Measurements from ENCODE around the gene RNASE8. TPM values are rescaled to one million over a fixed set of nuclear protein-coding genes. Genes with fewer than 3 reads are reported as not detected.

The RNASE8 gene
- total RNA-seq, 2 experiments from 2014 or later, result not detected

DNA sequence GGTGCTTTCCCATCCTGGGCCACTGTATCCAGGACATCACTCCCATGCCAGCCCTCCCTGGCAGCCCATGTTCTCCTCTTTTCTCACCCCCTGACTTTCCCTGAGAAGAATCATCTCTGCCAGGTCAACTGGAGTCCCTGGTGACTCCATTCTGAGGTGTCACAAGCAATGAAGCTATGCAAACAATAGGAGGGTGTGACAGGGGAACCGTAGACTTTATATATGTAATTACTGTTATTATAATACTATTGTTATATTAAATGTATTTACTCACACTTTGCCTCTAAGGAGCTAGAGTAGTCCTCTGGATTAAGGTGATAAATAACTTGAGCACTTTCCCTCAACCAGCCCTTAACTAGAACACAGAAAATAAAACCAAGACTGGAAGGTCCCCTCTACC is 31.6 kb downstream of the RNASE8 start:
- no peak overlapping the region for H3K27ac Mint-ChIP-seq
- ATAC-seq (no peak), DNase-seq (no peak)
- no peak overlapping the region for H3K4me3 Mint-ChIP-seq
- H3K9me3 Mint-ChIP-seq, result no peaks in the 10 kb centered on the region
- POLR2A ChIA-PET, result interaction anchor here (1.1 to 4.0 kb wide), 4 partner anchors 10 to 90 kb away, joined by 3 to 30 read pairs (median 4); partner anchors contain the start of genes SLC39A2 and TMEM253
- H3K27me3 Mint-ChIP-seq, result no peaks in the 10 kb centered on the region
- H3K4me1 Mint-ChIP-seq (ENCODE audit: low read depth), result peaks cover 21% of the 10 kb centered on the region
- CTCF ChIA-PET, result interaction anchor here (0.6 to 5.8 kb wide), 13 partner anchors 10 to 111 kb away, joined by 3 to 105 read pairs (median 4); partner anchors contain the start of gene TMEM253
- TF ChIP-seq, protein P1, sequence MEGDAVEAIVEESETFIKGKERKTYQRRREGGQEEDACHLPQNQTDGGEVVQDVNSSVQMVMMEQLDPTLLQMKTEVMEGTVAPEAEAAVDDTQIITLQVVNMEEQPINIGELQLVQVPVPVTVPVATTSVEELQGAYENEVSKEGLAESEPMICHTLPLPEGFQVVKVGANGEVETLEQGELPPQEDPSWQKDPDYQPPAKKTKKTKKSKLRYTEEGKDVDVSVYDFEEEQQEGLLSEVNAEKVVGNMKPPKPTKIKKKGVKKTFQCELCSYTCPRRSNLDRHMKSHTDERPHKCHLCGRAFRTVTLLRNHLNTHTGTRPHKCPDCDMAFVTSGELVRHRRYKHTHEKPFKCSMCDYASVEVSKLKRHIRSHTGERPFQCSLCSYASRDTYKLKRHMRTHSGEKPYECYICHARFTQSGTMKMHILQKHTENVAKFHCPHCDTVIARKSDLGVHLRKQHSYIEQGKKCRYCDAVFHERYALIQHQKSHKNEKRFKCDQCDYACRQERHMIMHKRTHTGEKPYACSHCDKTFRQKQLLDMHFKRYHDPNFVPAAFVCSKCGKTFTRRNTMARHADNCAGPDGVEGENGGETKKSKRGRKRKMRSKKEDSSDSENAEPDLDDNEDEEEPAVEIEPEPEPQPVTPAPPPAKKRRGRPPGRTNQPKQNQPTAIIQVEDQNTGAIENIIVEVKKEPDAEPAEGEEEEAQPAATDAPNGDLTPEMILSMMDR (IDR thresholded peaks at IDR 0.05), result no peak
- intact Hi-C loops (cut with micrococcal nuclease), result no loop called here
- H3K36me3 Mint-ChIP-seq (ENCODE audit: low read depth), result peaks cover 2% of the 10 kb centered on the region

DNA sequence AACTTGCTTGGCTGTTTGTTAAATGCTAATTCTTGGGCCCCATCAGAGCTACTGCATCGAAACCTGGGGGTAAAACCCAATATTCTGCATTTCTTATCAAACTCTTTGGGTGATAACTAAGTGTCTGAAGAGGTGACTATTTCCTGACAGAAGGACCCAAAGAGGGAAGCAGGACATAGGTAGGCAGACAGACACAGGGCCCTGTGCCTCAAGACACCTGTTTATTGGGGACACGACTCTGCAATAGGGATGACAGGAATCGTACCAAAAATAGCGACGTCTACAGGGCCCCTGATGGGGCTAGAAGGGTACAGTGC is 32.2 kb downstream of the RNASE8 start:
- Mint-ChIP-seq H3K4me1 (ENCODE audit: low read depth) (peaks cover 21% of the 10 kb centered on the region), H3K27me3 (no peaks in the 10 kb centered on the region), H3K27ac (no peak overlapping the region), H3K36me3 (ENCODE audit: low read depth) (peaks cover 2% of the 10 kb centered on the region), H3K4me3 (no peak overlapping the region), H3K9me3 (no peaks in the 10 kb centered on the region)
- intact Hi-C loops (cut with micrococcal nuclease), result no loop called here
- DNase-seq (no peak), ATAC-seq (no peak)
- ChIA-PET POLR2A (interaction anchor here (1.1 to 4.0 kb wide), 4 partner anchors 10 to 91 kb away, joined by 3 to 30 read pairs (median 4); partner anchors contain the start of genes SLC39A2 and TMEM253), CTCF (interaction anchor here (1.1 to 5.8 kb wide), 11 partner anchors 10 to 94 kb away, joined by 3 to 105 read pairs (median 5); partner anchors contain the start of gene TMEM253)
- TF ChIP-seq, protein P1 (IDR thresholded peaks at IDR 0.05), result no peak

DNA sequence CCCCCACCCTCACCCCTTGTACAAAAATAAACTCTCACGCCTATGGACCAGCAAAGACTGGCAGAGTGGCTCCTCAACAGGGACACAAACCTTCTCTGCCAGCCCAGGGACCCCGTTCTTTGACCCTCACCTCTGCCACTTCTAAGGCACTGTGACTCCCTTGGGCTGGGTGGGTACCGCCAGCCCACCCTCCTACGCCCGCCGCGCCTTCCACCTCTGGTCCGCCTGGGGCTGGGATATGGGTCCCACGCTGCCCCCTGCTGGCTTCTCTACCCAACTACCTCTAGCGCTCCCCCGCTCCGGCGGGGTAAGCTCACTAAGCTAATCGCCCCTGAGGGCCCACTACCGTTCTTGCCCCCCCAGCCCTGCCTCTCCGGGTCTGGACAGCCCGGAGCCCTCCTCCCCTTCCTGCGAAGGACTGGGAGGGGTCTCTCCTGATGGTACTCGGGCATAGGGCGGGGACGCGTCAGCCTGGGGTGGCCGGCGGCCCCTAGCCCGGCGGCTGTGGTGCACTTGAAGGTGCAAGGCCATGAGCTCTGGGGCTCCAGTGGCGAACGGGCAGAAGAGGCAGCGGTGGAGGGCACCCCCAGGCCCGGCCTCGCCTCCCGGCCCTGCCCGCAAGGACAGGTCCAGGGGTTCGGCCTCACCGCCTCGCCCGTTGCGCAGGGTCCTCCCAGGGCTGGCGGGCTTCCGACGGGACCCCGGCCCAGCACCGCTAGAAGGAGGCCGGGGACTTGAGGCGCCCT is 32.7 kb downstream of the RNASE8 start:
- intact Hi-C loops (cut with micrococcal nuclease), result no loop called here
- no peak for ATAC-seq
- H3K36me3 Mint-ChIP-seq (ENCODE audit: low read depth), result peaks cover 2% of the 10 kb centered on the region
- peak; percentile 57 for DNase-seq
- ChIA-PET POLR2A (interaction anchor here (1.1 to 4.0 kb wide), 3 partner anchors 9 to 76 kb away, joined by 3 to 30 read pairs (median 4); partner anchors contain the start of gene TMEM253), CTCF (interaction anchor here (0.6 to 5.8 kb wide), 10 partner anchors 11 to 95 kb away, joined by 3 to 105 read pairs (median 4); partner anchors contain the start of gene TMEM253)
- TF ChIP-seq, protein P1 (IDR thresholded peaks at IDR 0.05), result peak; percentile 72
- no peak overlapping the region for H3K27ac Mint-ChIP-seq
- no peaks in the 10 kb centered on the region for H3K27me3 Mint-ChIP-seq
- no peaks in the 10 kb centered on the region for H3K9me3 Mint-ChIP-seq
- no peak overlapping the region for H3K4me3 Mint-ChIP-seq
- H3K4me1 Mint-ChIP-seq (ENCODE audit: low read depth), result peaks cover 21% of the 10 kb centered on the region

DNA sequence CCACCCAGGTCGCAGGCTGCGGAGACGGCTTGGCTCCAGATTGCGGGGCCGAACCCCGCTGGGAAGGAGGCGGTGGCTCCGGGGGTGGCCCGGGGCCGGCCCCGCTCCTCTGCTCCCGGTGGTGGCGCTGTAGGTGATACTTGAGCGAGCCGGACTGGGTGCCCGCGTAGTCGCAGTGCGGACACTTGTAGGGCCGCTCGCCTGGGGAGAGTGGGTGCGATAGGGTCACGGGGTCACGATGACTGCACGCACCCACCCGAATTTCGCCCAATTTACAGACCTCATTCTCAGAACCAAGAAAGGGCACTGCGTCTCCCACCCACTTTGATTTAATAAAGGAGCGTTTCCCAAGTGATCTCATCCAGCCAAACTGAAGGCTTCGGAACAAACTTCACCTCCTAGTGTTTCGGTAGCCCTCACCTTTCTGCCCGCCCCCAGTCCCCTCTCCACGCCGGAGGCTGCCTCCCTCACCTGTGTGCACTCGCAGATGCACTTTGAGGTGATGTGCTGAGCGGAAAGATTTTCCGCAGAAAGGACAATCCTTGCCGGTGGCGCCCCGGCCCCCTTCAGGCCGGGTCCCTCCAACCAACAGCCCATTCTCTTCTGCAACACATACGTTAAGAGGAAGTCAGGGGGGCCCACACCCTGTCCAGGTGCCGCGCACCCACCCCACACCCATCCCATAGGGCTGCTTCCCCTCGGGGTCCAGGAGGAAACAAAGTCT is 33.5 kb downstream of the RNASE8 start:
- ChIA-PET POLR2A (interaction anchor here (1.4 to 4.0 kb wide), 2 partner anchors 12 to 76 kb away, joined by 6 to 30 read pairs; partner anchors contain the start of gene TMEM253), CTCF (interaction anchor here (0.6 to 7.8 kb wide), 19 partner anchors 12 to 119 kb away, joined by 3 to 224 read pairs (median 11); partner anchors contain the start of genes ARHGEF40, NDRG2 and TMEM253)
- Mint-ChIP-seq H3K4me1 (ENCODE audit: low read depth) (peaks cover 21% of the 10 kb centered on the region), H3K36me3 (ENCODE audit: low read depth) (peaks cover 2% of the 10 kb centered on the region), H3K4me3 (no peak overlapping the region), H3K27me3 (no peaks in the 10 kb centered on the region), H3K9me3 (no peaks in the 10 kb centered on the region), H3K27ac (no peak overlapping the region)
- TF ChIP-seq, protein P1 (IDR thresholded peaks at IDR 0.05), result no peak
- ATAC-seq (no peak), DNase-seq (no peak)
- intact Hi-C loops (cut with micrococcal nuclease), result no loop called here

All from activated CD8-positive, alpha-beta T cell treated with anti-CD3 and anti-CD28 coated beads for 36 hours (primary cell).